ENCODE data around the gene CDK14. TPM values are rescaled to one million over a fixed set of nuclear protein-coding genes. Genes with fewer than 3 reads are reported as not detected.

CDK14 gene
- total and polyA plus RNA-seq, 2 donors (not counting 1 experiment from before 2014, with no cell fraction given) = 23.6 to 41.1 TPM

- Histone ChIP-seq H3K79me2 (ENCODE audit: control insufficient read depth, insufficient read depth, low read length) (no peaks in the 10 kb centered on the region), H3K36me3 (ENCODE audit: control insufficient read depth, insufficient read depth, low read length) (no peaks in the 10 kb centered on the region), H3K27me3 (ENCODE audit: control insufficient read depth, insufficient read depth, low read length) (no peaks in the 10 kb centered on the region), H3K9me3 (ENCODE audit: control insufficient read depth, insufficient read depth, low read depth, low read length) (no peaks in the 10 kb centered on the region), H4K20me1 (ENCODE audit: control insufficient read depth, extremely low read depth, insufficient read depth, low read length) (no peaks in the 10 kb centered on the region), H3K4me1 (ENCODE audit: control insufficient read depth, extremely low read depth, insufficient read depth, low read length) (no peaks in the 10 kb centered on the region), H3K27ac (ENCODE audit: insufficient read depth, low read length) (no peak overlapping the region), H3K4me3 (replicated peaks in 1 of 4; ENCODE audit: control extremely low read depth in 1 of 4, insufficient read depth in 1 of 4, low read depth in 3 of 4, low read length in 4 of 4) (no peak overlapping the region), H3K9ac (ENCODE audit: insufficient read depth, low read length) (no peak overlapping the region), H2AFZ (ENCODE audit: low read length) (no peak overlapping the region), H3K4me2 (ENCODE audit: extremely low read depth, insufficient read depth, low read length) (no peak overlapping the region)
- TF ChIP-seq CTCF (conservative IDR thresholded peaks at IDR 0.05 in 1 of 2, IDR thresholded peaks at IDR 0.05 in 1 of 2; ENCODE audit: low read depth in 1 of 2, low read length in 2 of 2) = no peak
- TF ChIP-seq EZH2 (IDR thresholded peaks at IDR 0.05; ENCODE audit: low read length, missing control alignments) = no peak
- no peak for DNase-seq (ENCODE audit: low read depth in 2 of 2)
Observed at GRCh38 chr7:90774706-90775105, 178.6 kb downstream of the CDK14 start.

- Histone ChIP-seq H3K79me2 (ENCODE audit: control insufficient read depth, insufficient read depth, low read length) (no peaks in the 10 kb centered on the region), H2AFZ (ENCODE audit: low read length) (no peak overlapping the region), H3K36me3 (ENCODE audit: control insufficient read depth, insufficient read depth, low read length) (no peaks in the 10 kb centered on the region), H4K20me1 (ENCODE audit: control insufficient read depth, extremely low read depth, insufficient read depth, low read length) (no peaks in the 10 kb centered on the region), H3K27ac (ENCODE audit: insufficient read depth, low read length) (no peak overlapping the region), H3K4me1 (ENCODE audit: control insufficient read depth, extremely low read depth, insufficient read depth, low read length) (no peaks in the 10 kb centered on the region), H3K27me3 (ENCODE audit: control insufficient read depth, insufficient read depth, low read length) (no peaks in the 10 kb centered on the region), H3K9me3 (ENCODE audit: control insufficient read depth, insufficient read depth, low read depth, low read length) (no peaks in the 10 kb centered on the region), H3K4me2 (ENCODE audit: extremely low read depth, insufficient read depth, low read length) (no peak overlapping the region), H3K4me3 (replicated peaks in 1 of 4; ENCODE audit: control extremely low read depth in 1 of 4, insufficient read depth in 1 of 4, low read depth in 3 of 4, low read length in 4 of 4) (no peak overlapping the region), H3K9ac (ENCODE audit: insufficient read depth, low read length) (no peak overlapping the region)
- no peak for DNase-seq (ENCODE audit: low read depth in 2 of 2)
- no peak for TF ChIP-seq CTCF (conservative IDR thresholded peaks at IDR 0.05 in 1 of 2, IDR thresholded peaks at IDR 0.05 in 1 of 2; ENCODE audit: low read depth in 1 of 2, low read length in 2 of 2)
- TF ChIP-seq EZH2 (IDR thresholded peaks at IDR 0.05; ENCODE audit: low read length, missing control alignments) = no peak
Observed at GRCh38 chr7:90775383-90775965, 179.4 kb downstream of the CDK14 start.

GRCh38 chr7:90777041-90777440 is 180.9 kb downstream of the CDK14 start:
- H2AFZ ChIP-seq (ENCODE audit: low read length) = no peak overlapping the region
- no peak overlapping the region for H3K4me2 ChIP-seq (ENCODE audit: extremely low read depth, insufficient read depth, low read length)
- no peak overlapping the region for H3K4me3 ChIP-seq (replicated peaks in 1 of 4; ENCODE audit: control extremely low read depth in 1 of 4, insufficient read depth in 1 of 4, low read depth in 3 of 4, low read length in 4 of 4)
- H3K79me2 ChIP-seq (ENCODE audit: control insufficient read depth, insufficient read depth, low read length) = no peaks in the 10 kb centered on the region
- H3K36me3 ChIP-seq (ENCODE audit: control insufficient read depth, insufficient read depth, low read length) = no peaks in the 10 kb centered on the region
- no peaks in the 10 kb centered on the region for H3K27me3 ChIP-seq (ENCODE audit: control insufficient read depth, insufficient read depth, low read length)
- H3K27ac ChIP-seq (ENCODE audit: insufficient read depth, low read length) = no peak overlapping the region
- H3K4me1 ChIP-seq (ENCODE audit: control insufficient read depth, extremely low read depth, insufficient read depth, low read length) = no peaks in the 10 kb centered on the region
- TF ChIP-seq CTCF (conservative IDR thresholded peaks at IDR 0.05 in 1 of 2, IDR thresholded peaks at IDR 0.05 in 1 of 2; ENCODE audit: low read depth in 1 of 2, low read length in 2 of 2) = no peak
- no peak for TF ChIP-seq EZH2 (IDR thresholded peaks at IDR 0.05; ENCODE audit: low read length, missing control alignments)
- H4K20me1 ChIP-seq (ENCODE audit: control insufficient read depth, extremely low read depth, insufficient read depth, low read length) = no peaks in the 10 kb centered on the region
- no peaks in the 10 kb centered on the region for H3K9me3 ChIP-seq (ENCODE audit: control insufficient read depth, insufficient read depth, low read depth, low read length)
- no peak for DNase-seq (ENCODE audit: low read depth in 2 of 2)
- H3K9ac ChIP-seq (ENCODE audit: insufficient read depth, low read length) = no peak overlapping the region

Measured in fibroblast of lung (primary cell).